ENCODE measurements around the gene TRIM40.

Gene TRIM40

DNA sequence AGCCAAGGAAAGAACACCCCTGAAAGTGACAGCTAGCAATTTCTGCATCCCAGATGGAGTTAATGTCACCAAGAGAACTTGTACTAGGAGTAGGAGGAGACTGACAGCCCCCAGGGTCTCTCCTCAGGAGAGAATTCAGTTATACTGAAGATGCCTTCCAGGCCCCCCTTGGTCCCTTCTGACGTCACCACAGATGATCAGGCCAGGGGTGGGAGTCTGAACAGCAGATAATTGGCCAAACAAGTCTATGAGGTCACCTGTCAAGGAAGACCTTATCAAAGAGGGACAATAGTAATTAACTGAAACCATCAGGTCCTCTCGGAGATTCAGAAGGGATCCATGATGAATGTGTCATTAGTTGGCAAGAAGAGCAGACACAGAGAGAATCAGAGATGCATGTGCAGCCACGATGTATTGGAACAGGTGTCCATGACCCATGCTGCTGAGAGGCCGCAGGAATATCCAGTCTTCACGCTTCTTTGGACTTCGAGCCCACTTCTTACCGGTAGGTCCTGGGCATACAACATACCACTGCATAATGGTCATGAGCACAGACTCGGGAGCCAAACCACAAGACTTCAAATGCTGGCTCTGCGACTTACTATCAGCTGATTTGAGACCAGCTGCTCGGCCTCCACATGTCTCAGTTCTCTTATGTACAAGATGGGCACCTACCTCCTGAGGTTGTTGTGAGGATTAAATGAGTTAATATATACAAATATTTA is 14.9 kb downstream of the TRIM40 start:
- DNase-seq: no peak

DNA sequence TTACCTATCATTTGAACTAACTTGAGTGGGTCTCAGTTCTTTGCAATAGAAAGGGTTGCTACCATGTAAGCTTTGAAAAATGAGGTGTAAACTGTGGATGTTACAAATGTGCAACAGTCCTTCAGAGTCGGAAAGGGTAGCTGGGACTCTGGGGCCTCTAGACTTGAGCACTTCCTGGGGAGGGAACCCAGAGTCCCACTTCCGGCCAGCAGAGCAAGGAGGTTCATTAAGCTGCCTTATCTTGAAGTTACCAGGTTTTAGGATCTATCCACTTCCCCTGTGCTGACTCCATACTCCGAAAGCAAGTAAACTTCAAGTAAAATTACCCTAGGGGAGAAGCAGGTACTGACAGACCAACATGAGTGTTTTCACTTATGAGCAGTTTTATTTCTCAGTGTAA is 15.6 kb downstream of the TRIM40 start:
- DNase-seq: no peak

- DNase-seq: no peak
Observed at GRCh38 chr6:30152016-30152673, 16.2 kb downstream of the TRIM40 start.

DNA sequence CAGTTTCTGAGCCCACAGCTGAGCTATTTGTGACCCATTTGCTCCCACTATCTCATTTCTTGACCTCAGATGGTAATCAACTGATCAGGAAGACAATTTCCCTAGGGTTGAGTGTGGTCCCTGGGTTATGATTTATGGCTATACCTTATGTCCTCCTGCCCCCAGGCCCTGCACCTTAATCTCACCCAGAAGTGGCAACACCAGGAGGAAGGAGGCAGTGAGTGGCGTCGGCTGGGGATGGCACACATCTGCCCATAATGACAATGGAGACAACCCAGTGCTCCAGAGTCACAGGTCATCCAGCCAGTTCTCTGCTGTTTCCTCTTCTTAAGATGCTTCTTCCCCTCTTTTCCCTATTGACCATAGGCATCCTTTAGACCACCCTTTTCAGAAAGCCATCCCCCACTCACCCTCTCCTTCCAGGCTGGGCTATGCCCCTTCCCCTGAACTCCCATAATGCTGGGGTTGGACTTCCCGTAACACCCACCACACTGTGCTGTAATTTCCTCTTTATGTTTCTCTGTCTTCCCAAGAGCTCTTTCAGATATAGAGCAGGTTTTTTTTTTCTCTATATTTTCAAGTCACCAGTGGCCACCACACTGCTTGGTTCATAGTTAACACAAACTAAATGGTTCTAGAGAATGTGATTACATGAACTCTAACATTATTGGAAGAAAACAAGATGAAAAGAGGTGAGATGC is 17.1 kb downstream of the TRIM40 start:
- DNase-seq: no peak

- DNase-seq: no peak
Observed at GRCh38 chr6:30154061-30154460, 18.1 kb downstream of the TRIM40 start.

GRCh38 chr6:30154709-30155519 is 19.0 kb downstream of the TRIM40 start:
- DNase-seq: no peak

- no peak for DNase-seq
Observed at GRCh38 chr6:30155520-30156261, 19.8 kb downstream of the TRIM40 start.

DNA sequence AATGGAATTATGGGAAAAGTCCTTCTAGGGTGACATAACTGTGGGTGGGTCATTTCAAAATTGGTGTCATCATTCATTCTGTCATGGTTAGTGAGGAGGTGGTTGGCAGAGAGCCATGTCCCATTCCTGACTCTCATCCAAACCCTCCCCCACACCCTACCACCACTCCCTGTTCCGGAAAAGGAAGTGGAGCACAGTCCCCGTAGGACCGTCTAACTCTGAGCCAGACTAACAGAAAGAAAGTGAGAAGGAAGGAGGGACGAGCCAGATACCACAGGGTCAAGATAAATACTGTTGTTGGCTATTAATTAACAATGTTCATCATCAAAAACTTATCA is 20.3 kb downstream of the TRIM40 start:
- no peak for DNase-seq

DNA sequence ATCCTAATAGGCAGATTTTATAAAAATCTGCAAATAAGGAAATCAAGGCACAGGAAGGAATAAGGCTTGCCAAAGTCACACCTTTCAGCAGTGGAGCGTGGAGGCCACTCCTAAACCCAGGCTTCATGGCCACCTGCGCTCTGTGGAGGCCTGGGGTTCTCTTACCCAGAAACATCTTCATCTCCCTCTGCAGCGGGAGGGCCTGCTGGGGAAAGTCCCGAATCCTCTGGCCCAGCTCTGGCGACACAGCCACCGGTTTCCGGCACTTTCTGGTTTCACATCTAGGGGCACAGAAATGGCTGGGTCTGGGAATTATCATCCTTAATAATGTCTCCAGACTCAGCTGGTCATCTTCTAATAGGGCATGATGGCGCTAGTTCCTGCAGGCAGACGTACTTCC is 20.8 kb downstream of the TRIM40 start:
- no peak for DNase-seq

- DNase-seq: no peak
Observed at GRCh38 chr6:30157581-30157980, 21.6 kb downstream of the TRIM40 start.

- no peak for DNase-seq
Observed at GRCh38 chr6:30157999-30158398, 22.1 kb downstream of the TRIM40 start.

GRCh38 chr6:30158475-30159040 is 22.6 kb downstream of the TRIM40 start:
- no peak for DNase-seq

- no peak for DNase-seq
Observed at GRCh38 chr6:30160008-30160784, 24.3 kb downstream of the TRIM40 start.

DNA sequence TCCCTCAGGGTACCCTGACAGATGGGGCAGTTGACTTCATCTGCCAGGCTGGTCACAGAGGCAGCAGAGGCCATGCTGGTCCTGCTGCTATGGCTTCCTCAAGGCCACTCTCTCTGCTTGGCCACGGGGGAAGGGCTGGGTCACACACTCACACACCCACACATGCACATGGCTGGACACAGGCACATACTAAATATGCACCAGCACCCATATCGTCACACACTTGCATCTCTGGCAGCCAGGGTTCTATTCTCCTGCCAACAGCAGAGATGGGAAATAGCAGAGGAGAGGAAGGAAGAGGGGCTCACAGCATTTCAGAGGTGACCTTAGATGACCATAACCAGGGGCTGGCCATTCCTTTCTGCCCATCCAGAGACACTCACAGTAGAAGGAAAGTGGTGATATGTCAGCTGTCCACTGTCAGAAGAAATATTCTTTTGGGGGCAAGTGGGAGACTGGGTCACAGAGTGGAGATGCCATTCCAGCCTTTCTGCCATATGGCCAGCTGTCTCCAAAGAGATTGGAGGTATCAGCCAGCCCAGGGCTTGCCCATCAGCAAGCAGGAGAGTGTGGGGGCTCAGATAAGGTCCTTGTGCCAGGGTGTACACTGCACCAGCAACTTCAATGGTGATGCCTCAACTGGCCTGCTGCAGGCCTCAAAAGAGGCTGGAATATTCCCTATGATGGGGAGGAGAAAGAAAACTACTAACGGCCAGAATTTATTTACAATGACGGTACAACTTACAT is 25.0 kb downstream of the TRIM40 start, which contains the start of gene TRIM10:
Gene TRIM10 (minus strand): TSS at position 427 of the 747 bp plus-strand sequence. CDS start 353 bp downstream, at position 74.
- no peak for DNase-seq

DNA sequence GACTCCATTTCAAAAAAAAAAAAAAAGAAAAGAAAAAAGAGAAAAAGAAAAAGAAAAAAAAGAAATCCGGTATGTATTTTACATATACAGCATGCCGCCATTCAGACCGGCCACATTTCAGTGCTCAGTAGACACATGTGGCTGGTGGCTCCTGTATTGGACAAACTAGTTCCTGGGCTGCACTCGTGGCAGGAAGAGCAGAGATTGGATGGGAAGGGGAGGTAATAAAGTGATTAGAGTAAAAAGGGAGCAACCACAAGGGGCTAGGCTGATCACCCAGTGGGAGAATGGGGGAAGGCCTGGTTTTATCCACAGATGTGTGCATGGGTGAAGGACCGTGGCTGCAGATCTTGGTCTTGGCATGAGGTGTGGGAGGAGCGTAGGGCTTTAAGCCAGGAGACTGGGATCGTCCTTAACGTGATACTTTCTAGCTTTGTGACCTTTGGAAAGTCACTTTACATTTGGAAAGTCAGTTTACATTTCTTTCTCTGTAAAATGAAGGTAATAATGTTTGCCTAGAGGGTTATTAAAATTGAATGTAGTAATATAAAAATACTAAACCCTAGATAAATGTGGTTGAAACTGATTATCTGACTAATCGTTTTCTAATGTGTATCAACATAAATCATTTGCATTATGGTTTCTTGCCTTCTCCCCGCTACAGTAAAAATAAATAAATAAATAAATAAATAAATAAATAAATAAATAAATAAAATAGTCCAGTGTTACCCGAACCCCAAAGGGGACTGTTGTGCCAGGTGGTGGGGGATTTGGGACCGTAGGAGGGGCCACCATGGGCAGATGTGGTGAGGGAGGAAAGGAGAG is 26.5 kb downstream of the TRIM40 start:
- DNase-seq: no peak

GRCh38 chr6:30163090-30163917 is 27.4 kb downstream of the TRIM40 start, which contains the start of gene TRIM15:
Gene TRIM15, plus strand, starts transcription at chr6:30163546. Its CDS starts 139 bp downstream, at chr6:30163685.
- DNase-seq: no peak

GRCh38 chr6:30163918-30164654 is 28.1 kb downstream of the TRIM40 start:
- DNase-seq: no peak

- DNase-seq: no peak
Observed at GRCh38 chr6:30164714-30165113, 28.8 kb downstream of the TRIM40 start.
